NOMO-1 treated with DMSO at 0.1 percent for 48 hours (cell line): ENCODE results near the gene CHCHD1.
A peak's percentile ranks its signal among the peaks of the same experiment; 100 is the strongest.
"Not testable (repeated sequence)": the region's sequence is repeated elsewhere in the genome, so short reads cannot be mapped to it uniquely, and the experiment has no call there.

Experiments used
- DNase-seq: peaks from one replicate; lab custom pipeline; 2025; ENCODE audit not compliant: unreplicated experiment; lab: John Stamatoyannopoulos, UW

Gene CHCHD1

GRCh38 chr10:73781879-73782748, at the start of gene CHCHD1:
TSS of gene CHCHD1 (plus strand) at chr10:73782048. CDS start at chr10:73782076, 28 bp downstream.
- peak; percentile 83 for DNase-seq

GRCh38 chr10:73732426-73732825, 49.4 kb upstream of the CHCHD1 start:
- DNase-seq = no peak

DNA sequence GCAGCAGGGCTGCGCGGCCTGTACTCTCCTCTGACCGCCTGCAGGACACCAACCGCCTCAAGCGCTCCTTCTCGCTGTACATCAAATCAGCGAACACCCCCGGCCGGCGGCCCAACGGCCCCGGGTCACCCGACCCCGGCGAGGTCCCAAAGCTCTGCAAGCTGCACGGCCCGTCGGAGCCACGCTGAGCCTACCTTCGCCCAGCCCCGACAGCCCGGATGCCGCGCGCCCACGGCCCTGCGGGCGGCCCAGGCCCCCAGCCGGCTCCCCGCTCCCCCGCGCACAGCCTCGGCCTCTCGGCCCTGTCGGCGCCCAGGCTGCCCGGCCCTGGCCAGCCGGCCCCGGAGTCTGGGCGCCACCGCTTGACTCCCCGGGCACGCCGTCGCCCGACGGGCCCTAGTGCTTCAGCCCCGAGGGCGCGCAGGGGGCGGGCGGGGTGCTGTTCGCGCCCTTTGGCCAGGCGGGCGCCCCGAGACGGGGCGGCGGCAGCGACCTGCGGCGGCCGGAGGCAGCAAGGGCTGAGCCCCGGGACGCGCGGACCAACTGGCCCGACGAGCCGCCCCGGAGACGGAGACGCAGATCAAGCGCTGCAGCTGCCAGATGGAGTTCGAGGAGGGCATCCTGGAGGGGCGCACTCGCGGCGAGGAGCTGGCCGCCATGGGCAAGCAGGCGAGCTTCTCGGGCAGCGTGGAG, 48.8 kb upstream of the CHCHD1 start:
- DNase-seq = no peak

GRCh38 chr10:73734028-73734720, 47.7 kb upstream of the CHCHD1 start:
- no peak for DNase-seq

- DNase-seq = no peak
Observed at GRCh38 chr10:73734796-73735305, 47.0 kb upstream of the CHCHD1 start.

- not testable (repeated sequence) for DNase-seq
Observed at GRCh38 chr10:73740501-73741254, 41.2 kb upstream of the CHCHD1 start.

DNA sequence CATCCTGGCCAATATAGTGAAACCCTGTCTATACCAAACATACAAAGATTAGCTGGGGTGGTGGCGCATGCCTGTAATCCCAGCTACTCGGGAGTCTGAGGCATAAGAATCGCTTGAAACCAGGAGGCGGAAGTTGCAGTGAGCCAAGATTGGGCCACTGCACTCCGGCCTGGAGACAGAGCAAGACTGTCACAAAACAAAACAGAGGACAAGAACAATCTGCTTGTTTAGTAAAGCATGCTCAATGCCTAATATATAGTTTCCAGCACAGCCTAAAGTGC, 39.5 kb upstream of the CHCHD1 start:
- no peak for DNase-seq

- DNase-seq = no peak
Observed at GRCh38 chr10:73743327-73743904, 38.4 kb upstream of the CHCHD1 start.

GRCh38 chr10:73743905-73744663, 37.8 kb upstream of the CHCHD1 start, which contains the start of gene SEC24C:
TSS of gene SEC24C (plus strand) at chr10:73744372. CDS start at chr10:73746833, 2,461 bp downstream.
- DNase-seq = peak; percentile 95

DNA sequence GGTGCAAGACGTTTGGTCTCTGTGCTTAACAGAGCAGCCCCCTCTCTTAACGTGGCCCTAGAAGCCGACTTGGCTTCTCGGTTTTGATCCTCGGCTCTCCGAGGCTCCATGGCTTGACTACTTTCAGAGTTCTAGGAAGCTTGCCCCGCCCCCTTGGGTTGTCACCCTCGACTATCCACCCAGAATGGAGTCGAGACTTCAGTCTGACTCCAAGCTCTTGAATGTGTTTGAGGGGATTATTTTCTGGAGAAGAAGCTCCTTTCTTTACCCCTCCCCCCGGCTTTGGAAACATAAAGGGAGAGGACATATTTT, 37.2 kb upstream of the CHCHD1 start:
- peak; percentile 55 for DNase-seq

DNA sequence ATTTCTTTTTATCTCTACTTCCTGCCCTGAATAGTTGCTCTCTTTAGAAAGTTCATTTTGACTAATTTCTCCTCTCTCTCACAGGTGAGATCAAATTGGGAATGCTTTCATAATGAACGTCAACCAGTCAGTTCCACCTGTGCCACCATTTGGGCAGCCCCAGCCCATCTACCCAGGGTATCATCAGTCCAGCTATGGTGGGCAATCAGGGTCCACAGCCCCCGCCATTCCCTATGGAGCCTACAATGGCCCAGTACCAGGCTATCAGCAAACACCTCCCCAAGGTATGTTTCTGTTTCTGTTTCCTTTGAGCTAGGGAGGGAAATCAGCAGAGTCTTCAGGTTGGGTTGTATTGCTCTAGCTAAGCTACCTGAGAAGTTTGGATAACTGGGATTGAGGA, 35.1 kb upstream of the CHCHD1 start:
- no peak for DNase-seq

GRCh38 chr10:73750819-73751218, 31.0 kb upstream of the CHCHD1 start:
- no peak for DNase-seq

- DNase-seq = no peak
Observed at GRCh38 chr10:73756183-73756582, 25.7 kb upstream of the CHCHD1 start.

DNA sequence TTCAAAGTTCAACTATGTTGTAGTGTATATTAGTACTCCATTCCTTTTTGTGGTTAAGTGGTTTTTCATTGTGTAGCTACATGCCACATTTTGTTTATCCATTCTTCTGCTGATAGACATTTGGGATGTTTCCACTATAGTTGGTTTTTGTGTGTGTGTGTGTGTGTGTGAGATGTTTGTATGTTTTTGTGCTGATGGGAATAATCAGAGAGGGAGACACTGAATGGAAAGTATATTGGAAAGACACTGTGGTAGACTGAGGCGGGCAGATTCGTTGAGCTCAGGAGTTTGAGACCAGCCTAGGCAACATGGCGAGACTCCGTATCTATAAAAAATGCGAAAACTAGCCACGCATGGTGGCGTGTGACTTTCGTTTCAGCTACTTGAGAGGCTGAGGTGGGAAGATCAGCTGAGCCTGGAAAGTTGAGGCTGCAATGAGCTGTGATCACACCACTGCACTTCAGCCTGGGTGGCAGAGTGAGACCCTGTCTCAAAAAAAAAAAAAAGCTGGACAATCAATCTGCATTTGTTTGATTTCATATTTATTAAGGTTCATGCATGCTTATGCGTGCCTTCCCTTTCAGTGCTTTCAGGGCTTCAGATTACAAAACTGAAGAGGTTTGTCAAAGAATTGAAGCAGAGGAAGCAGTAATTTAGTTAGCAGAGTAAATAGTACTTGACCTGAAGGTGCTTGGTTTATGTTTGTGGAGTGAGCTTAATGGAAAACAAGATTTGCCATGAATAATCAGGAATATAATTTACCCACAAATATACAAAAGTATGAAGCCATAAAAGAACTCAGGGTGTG, 22.9 kb upstream of the CHCHD1 start:
- no peak for DNase-seq

DNA sequence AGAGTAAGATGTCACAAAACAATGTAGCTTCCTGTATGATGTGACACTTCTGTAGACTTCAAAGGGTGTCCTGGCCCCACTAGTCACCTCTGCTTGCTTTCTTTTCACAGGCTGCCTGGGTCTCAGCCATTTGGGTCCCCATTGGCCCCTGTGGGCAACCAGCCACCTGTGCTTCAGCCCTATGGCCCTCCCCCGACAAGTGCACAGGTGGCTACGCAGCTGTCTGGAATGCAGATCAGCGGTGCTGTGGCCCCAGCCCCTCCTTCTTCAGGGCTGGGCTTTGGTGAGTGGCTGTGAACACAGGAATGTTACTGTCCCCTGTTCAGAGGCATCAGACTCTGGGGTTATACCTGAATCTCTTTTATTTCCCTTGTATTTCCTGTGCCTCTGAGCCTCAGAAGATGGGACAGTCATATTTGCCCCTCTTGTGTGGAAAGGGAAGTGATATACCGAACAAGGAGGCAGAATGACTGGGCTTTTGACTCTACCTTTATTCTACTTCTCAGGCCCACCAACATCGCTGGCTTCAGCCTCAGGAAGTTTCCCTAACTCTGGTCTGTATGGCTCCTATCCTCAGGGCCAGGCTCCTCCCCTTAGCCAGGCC, 22.2 kb upstream of the CHCHD1 start:
- no peak for DNase-seq

GRCh38 chr10:73761781-73762180, 20.1 kb upstream of the CHCHD1 start:
- no peak for DNase-seq

GRCh38 chr10:73762915-73763314, 18.9 kb upstream of the CHCHD1 start:
- no peak for DNase-seq

- no peak for DNase-seq
Observed at GRCh38 chr10:73763343-73763742, 18.5 kb upstream of the CHCHD1 start.

DNA sequence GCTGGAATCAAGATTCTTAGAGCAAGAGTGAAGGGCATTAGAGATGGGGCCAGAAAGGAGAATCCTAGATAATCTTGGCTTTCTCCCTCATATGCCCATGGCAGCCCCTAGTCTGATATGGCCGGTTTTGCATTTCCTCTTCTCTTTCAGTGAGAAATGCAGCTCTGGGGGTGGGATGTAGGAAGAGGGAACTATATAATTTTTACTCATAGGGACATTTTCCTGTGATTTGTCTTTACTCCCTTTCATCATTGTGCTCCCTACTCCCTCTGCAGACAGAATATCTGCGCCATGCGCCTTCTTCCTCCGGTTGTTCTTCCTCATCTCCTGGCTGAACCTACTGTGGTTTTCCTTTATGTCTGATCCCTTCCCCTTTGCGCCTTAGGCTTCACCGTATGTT, 16.8 kb upstream of the CHCHD1 start:
- DNase-seq = no peak
